GM19395 (cell line): ENCODE data around the gene EPS8L1.
"Not testable (repeated sequence)": the region's sequence is repeated elsewhere in the genome, so short reads cannot be mapped to it uniquely, and the experiment has no call there.

ENCODE experiments used
- ATAC-seq: cut with Tn5 transposase; IDR thresholded peaks from one replicate; pipeline ENCODE4 v1.9.1; 2021; ENCODE audit warnings: mild to moderate bottlenecking, moderate library complexity; ENCODE audit not compliant: unreplicated experiment

Gene EPS8L1

GRCh38 chr19:55092423-55093318, 17.0 kb downstream of the EPS8L1 start:
- no peak for ATAC-seq

GRCh38 chr19:55094456-55095259, 19.0 kb downstream of the EPS8L1 start:
- ATAC-seq = no peak

GRCh38 chr19:55095260-55096060, 19.8 kb downstream of the EPS8L1 start:
- ATAC-seq = no peak

DNA sequence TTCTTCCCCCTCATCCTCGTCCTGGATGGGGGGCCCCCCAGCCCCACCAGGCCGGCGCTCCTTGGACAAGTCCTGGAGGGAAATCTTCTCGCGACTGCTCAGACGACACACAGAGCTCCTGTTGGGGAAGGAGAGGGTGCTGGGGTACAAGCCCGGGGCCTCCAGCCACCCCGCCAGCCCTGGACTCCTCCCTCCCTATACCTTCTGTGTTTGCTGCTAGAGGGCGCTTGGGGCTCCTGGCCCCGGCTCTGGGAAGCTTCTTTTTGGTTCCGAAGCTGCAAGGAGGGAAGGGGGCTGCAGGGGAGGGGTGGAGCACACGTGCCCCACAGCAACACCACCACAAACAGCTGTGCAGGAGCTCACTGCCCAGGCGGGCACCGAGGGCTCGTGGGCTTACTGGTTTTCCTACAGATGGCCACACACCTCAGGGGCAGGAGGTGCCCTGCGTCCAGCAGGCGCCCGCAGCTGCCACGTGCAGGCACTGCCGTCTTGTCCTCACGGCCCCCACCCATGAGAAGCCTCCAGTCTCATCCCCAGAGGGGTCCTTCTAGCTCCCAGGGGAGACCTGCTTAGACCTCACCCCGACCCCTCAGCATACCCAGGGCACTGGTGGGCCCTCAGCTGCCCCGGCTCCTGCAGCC, 20.5 kb downstream of the EPS8L1 start:
- no peak for ATAC-seq

DNA sequence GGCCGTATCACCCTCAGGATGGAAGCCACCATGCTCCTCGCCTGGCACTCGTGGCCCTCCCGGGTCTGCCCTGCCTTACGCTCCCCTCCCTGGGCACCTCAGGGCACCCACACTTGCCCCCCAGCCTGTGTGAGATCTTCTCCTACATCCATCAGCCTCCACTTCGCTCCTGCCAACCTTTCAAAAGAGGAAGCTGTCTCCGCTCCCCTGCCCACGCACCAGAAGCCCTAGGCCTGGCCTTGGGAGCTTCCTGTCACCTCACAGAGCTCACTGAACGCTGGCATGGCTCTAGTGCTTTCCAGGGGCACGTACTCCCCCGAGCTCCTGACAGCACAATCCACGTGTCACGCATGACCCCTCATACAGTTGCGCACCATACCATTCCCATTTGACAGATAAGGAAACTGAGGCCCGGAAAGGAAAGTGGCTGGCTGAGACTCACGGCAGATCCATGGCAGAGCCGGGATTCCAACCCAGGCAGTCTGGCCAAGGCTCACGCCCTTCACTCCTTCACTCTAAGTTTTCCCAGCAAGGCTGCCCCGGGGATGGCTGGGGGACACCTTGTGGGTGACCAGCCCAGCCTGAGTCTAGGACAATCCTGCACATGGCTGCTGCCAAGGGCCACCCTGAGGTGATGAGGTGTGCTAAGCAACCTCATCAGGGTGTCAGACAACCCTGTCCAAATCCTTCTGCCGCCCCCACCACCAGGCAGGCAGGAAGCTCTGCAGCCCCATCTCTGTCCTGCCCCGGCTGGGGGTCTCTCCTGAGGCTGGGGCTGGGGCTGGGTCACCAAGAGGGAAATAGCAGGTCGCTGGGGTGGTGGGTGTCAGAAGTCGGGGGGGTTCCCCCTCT, 22.4 kb downstream of the EPS8L1 start:
- ATAC-seq = no peak

GRCh38 chr19:55098716-55099556, 23.3 kb downstream of the EPS8L1 start:
- no peak for ATAC-seq

- no peak for ATAC-seq
Observed at GRCh38 chr19:55099557-55100506, 24.2 kb downstream of the EPS8L1 start.

DNA sequence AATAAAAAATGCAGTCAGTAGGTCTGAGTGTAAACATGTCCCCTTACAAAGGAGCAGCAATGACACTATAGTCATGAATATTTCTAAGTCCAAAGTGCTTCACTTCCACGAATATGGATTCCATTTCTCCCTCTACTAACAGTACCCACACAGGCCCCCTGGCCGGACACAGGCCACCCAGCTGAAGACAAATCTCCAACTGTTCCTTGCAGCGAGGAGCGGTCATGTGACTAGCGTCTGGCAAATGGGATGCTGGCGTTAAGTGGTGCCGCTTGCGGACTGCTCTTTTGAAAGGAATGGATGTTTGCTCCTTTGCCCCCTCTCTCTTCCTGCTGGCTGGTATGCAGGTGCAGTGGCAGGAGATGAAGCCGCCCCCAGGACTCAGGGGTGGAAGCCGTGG, 25.6 kb downstream of the EPS8L1 start:
- ATAC-seq = no peak

GRCh38 chr19:55103190-55103589, 27.5 kb downstream of the EPS8L1 start:
- no peak for ATAC-seq

DNA sequence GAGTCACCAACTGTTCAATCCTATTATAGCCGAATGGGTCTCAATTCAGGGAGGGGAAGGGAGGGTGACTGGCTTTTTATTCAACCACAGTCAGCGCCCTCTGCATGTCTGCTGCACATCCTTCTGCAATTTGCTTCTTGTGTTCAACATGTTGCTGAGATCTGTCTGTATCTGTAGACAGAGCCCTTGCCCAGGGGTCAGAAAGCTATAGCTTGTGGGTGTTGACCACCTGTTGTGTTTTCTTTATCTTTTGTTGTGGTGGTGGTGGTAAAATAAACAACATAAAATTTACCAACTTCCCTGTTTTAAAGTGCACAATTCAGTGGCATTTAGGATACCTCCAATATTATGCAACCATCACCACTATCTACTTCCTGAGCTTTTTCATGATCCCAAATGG, 29.6 kb downstream of the EPS8L1 start:
- ATAC-seq = no peak

DNA sequence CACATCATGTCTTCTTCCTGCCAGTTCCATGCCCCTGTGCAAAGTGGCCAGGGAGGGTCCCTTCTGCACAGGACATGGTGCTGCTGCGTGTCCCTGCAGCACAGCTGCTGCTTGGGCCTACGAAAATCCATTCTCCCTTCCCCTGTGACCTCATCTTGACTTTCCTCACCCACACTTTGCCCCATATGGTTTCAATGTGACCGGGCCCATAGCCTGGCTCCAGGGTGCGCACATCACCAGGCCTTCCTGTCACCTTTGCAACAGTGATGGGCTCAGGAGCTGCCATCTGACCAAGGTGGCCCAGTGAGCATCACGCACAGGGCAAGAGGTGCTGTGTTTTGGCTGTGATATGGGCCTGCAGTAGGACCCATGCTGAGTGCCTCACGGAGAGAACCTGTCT, 30.9 kb downstream of the EPS8L1 start:
- no peak for ATAC-seq

DNA sequence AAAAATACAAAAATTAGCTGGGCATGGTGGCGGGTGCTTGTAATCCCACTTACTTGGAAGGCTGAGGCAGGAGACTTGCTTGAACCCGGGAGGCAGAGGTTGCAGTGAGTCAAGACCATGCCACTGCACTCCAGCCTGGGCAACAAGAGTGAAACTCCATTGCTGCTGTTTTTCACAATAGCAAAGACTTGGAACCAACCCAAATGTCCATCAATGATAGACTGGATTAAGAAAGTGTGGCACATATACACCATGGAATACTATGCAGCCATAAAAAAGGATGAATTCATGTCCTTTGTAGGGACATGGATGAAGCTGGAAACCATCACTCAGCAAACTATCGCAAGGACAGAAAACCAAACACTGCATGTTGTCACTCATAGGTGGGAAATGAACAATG, 31.6 kb downstream of the EPS8L1 start:
- ATAC-seq = not testable (repeated sequence)

GRCh38 chr19:55109527-55110291, 34.0 kb downstream of the EPS8L1 start:
- no peak for ATAC-seq

- no peak for ATAC-seq
Observed at GRCh38 chr19:55111238-55111831, 35.7 kb downstream of the EPS8L1 start.

GRCh38 chr19:55112246-55112776, 36.6 kb downstream of the EPS8L1 start:
- ATAC-seq = no peak
